HEK293 (cell line): ENCODE measurements around the gene EIF3L.

Experiments used
- CTCF ChIA-PET: fragments of 350-600 bp; formaldehyde crosslinking; extraction: SDS; loops from one replicate; lab custom pipeline; 2021; ENCODE audit warnings: antibody characterized with exemption; lab: Yijun Ruan, JAX
- POLR2A ChIA-PET: fragments of 300-600 bp; formaldehyde crosslinking; extraction: SDS; loops from one replicate; lab custom pipeline; 2020; ENCODE audit warnings: antibody characterized with exemption, inconsistent platforms; lab: Yijun Ruan, JAX
- H3K27ac ChIP-seq: fragments of 200-500 bp; sonication (Bioruptor generic); 2 replicates; pipeline ENCODE4 v1.5.1; 2014; ENCODE audit warnings: low read depth, low read length, control low read depth, inconsistent platforms; ENCODE audit errors: extremely low read depth
- H3K36me3 ChIP-seq, 2 experiments: fragments of 200-500 bp in 1 of 2; sonication (Bioruptor generic) in 1 of 2; 1 replicate in 1 of 2; 2 replicates in 1 of 2; pipeline ENCODE4 v1.5.1; 2014 to 2017; ENCODE audit warnings: inconsistent platforms in 2 of 2, low read length in 2 of 2; ENCODE audit not compliant: control insufficient read depth in 2 of 2, insufficient read depth in 1 of 2
- H3K4me1 ChIP-seq: fragments of 200-500 bp; sonication (Bioruptor generic); 2 replicates; pipeline ENCODE4 v1.5.1; 2014; ENCODE audit warnings: mild to moderate bottlenecking, low read length, inconsistent platforms; ENCODE audit not compliant: control insufficient read depth, insufficient read depth
- H3K4me3 ChIP-seq: 2 replicates; pipeline ENCODE4 v1.5.1; 2011; ENCODE audit warnings: low read depth, mild to moderate bottlenecking, control low read depth, low read length, moderate library complexity
- H3K9me3 ChIP-seq: fragments of 200-500 bp; sonication (Bioruptor generic); 2 replicates; pipeline ENCODE4 v1.5.1; 2014; ENCODE audit warnings: low read depth, low read length, inconsistent platforms; ENCODE audit not compliant: control insufficient read depth, insufficient read depth
- PATZ1 ChIP-seq: fragments of 450-650 bp; formaldehyde crosslinking; IDR thresholded peaks from 2 replicates; pipeline ENCODE4 v1.5.1; 2016; ENCODE audit warnings: missing biosample characterization, missing genetic modification characterization
- SCRT1 ChIP-seq: fragments of 450-650 bp; formaldehyde crosslinking; IDR thresholded peaks from 2 replicates; pipeline ENCODE4 v1.5.1; 2016; ENCODE audit warnings: missing biosample characterization, missing genetic modification characterization, borderline replicate concordance
- SETDB1 ChIP-seq: IDR thresholded peaks from one replicate; pipeline ENCODE4 v1.6.1; 2017; ENCODE audit warnings: mild to moderate bottlenecking, low read length, moderate library complexity, mixed read lengths; ENCODE audit not compliant: insufficient read length
- ZBTB20 ChIP-seq: fragments of 450-650 bp; formaldehyde crosslinking; IDR thresholded peaks from 2 replicates; pipeline ENCODE4 v1.5.1; 2016; ENCODE audit warnings: missing biosample characterization, missing genetic modification characterization
- ZBTB26 ChIP-seq: fragments of 450-650 bp; formaldehyde crosslinking; optimal IDR thresholded peaks from 2 replicates; pipeline ENCODE3; 2016; ENCODE audit warnings: missing biosample characterization, mild to moderate bottlenecking, missing genetic modification characterization
- ZNF202 ChIP-seq: fragments of 450-650 bp; formaldehyde crosslinking; IDR thresholded peaks from 2 replicates; pipeline ENCODE4 v1.5.1; 2016; ENCODE audit warnings: missing biosample characterization, missing genetic modification characterization, borderline replicate concordance
- ZNF311 ChIP-seq: fragments of 450-650 bp; formaldehyde crosslinking; IDR thresholded peaks from 2 replicates; pipeline ENCODE4 v1.5.1; 2017; ENCODE audit warnings: missing biosample characterization, missing genetic modification characterization, borderline replicate concordance
- ZNF518A ChIP-seq: fragments of 450-650 bp; formaldehyde crosslinking; conservative IDR thresholded peaks from 2 replicates; pipeline ENCODE4 v1.5.1; 2016; ENCODE audit warnings: low read depth, missing biosample characterization, missing genetic modification characterization
- ZNF529 ChIP-seq: fragments of 450-650 bp; formaldehyde crosslinking; IDR thresholded peaks from 2 replicates; pipeline ENCODE4 v1.5.1; 2017; ENCODE audit warnings: missing genetic modification characterization, missing biosample characterization; ENCODE audit not compliant: insufficient replicate concordance
- ZNF692 ChIP-seq: fragments of 450-650 bp; formaldehyde crosslinking; IDR thresholded peaks from 2 replicates; pipeline ENCODE4 v1.5.1; 2016; ENCODE audit warnings: missing biosample characterization, missing genetic modification characterization
- ZSCAN18 ChIP-seq: fragments of 450-650 bp; formaldehyde crosslinking; IDR thresholded peaks from 2 replicates; pipeline ENCODE4 v1.5.1; 2016; ENCODE audit warnings: missing biosample characterization, missing genetic modification characterization

The EIF3L gene

GRCh38 chr22:37803195-37803638, 46.0 kb upstream of the EIF3L start (continued):
- TF ChIP-seq ZNF518A (no peak), ZNF311 (no peak), ZNF692 (tag by site-specific recombination) (no peak), SETDB1 (no peak), SCRT1 (tag by site-specific recombination) (no peak), ZBTB26 (tag by site-specific recombination) (no peak), ZNF202 (tag by site-specific recombination) (no peak)

GRCh38 chr22:37803639-37804351, 45.4 kb upstream of the EIF3L start:
- H3K4me3 ChIP-seq, result no peak overlapping the region; the same call in 1 of the 2 replicates
- 0 out of 2 replicates have a peak, but pooled peaks have one; percentile 9 for TF ChIP-seq PATZ1
- peak; percentile 80 for TF ChIP-seq ZBTB20 (tag by site-specific recombination)
- no peak for TF ChIP-seq ZNF529 (tag by site-specific recombination)
- TF ChIP-seq ZSCAN18 (tag by site-specific recombination), result no peak
- H3K36me3 ChIP-seq, result no peaks in the 10 kb centered on the region
- H3K27ac ChIP-seq, result peak overlapping the region; percentile 80; the same call in 1 of the 2 replicates
- no peaks in the 10 kb centered on the region for H3K9me3 ChIP-seq
- ChIA-PET CTCF (interaction anchor here (0.7 to 1.1 kb wide), 2 partner anchors 59 to 260 kb away, joined by 3 to 5 read pairs; no protein-coding TSS in a partner anchor), POLR2A (interaction anchor here (0.6 to 1.8 kb wide), 5 partner anchors 14 to 142 kb away, joined by 3 to 14 read pairs (median 3); partner anchors contain the start of genes ANKRD54 and LGALS1)
- peaks cover 6% of the 10 kb centered on the region; the same call in 1 of the 2 replicates for H3K4me1 ChIP-seq
